RWPE1 (cell line): Measurements from ENCODE around the gene IFNL1.

ENCODE experiments used
- CTCF ChIA-PET: fragments of 350-600 bp; sonication (Branson Sonifier 250); formaldehyde crosslinking; extraction: SDS; loops from one replicate; lab custom pipeline; 2021; lab: Yijun Ruan, JAX
- POLR2A ChIA-PET: fragments of 400-600 bp; formaldehyde crosslinking; extraction: SDS; loops from one replicate; lab custom pipeline; 2020; ENCODE audit warnings: antibody characterized with exemption; ENCODE audit not compliant: low non-redundant PET; lab: Yijun Ruan, JAX
- DNase-seq: peaks from one replicate; pipeline ENCODE4 v3.0.0; 2012; ENCODE audit warnings: low spot score
- H3K27ac ChIP-seq: fragments of 450-650 bp; 2 replicates; pipeline ENCODE4 v1.5.1; 2017
- TF ChIP-seq, protein P1 (sequence below): fragments of 450-650 bp; conservative IDR thresholded peaks from 2 replicates; pipeline ENCODE4 v1.5.1; 2017; ENCODE audit warnings: low read depth, mild to moderate bottlenecking

The IFNL1 gene

DNA sequence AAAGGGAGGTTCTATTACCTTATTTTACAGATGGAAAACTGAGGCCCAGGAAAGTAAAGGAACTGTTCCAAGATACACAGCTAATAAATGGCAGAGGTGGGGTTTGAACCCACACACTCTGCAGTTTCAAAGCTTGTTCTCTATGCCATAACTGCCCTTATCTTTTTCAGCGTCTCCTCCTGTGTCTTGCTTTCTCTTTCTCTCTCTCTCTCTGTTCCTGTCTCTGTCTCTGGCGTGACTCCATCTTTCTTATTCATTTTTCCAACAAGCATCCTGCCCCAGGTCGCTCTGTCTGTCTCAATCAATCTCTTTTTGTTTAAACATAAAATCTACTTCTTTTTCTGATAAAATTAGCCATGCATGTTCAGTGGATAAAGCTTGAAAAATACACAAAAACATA is 44.4 kb upstream of the IFNL1 start:
- no peak overlapping the region for H3K27ac ChIP-seq
- TF ChIP-seq, protein P1, sequence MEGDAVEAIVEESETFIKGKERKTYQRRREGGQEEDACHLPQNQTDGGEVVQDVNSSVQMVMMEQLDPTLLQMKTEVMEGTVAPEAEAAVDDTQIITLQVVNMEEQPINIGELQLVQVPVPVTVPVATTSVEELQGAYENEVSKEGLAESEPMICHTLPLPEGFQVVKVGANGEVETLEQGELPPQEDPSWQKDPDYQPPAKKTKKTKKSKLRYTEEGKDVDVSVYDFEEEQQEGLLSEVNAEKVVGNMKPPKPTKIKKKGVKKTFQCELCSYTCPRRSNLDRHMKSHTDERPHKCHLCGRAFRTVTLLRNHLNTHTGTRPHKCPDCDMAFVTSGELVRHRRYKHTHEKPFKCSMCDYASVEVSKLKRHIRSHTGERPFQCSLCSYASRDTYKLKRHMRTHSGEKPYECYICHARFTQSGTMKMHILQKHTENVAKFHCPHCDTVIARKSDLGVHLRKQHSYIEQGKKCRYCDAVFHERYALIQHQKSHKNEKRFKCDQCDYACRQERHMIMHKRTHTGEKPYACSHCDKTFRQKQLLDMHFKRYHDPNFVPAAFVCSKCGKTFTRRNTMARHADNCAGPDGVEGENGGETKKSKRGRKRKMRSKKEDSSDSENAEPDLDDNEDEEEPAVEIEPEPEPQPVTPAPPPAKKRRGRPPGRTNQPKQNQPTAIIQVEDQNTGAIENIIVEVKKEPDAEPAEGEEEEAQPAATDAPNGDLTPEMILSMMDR, result no peak
- POLR2A ChIA-PET, result no interaction called here
- CTCF ChIA-PET, result interaction anchor here (1.1 kb wide), 1 partner anchor 142 kb away, joined by 5 read pairs; no protein-coding TSS in a partner anchor
- no peak for DNase-seq

DNA sequence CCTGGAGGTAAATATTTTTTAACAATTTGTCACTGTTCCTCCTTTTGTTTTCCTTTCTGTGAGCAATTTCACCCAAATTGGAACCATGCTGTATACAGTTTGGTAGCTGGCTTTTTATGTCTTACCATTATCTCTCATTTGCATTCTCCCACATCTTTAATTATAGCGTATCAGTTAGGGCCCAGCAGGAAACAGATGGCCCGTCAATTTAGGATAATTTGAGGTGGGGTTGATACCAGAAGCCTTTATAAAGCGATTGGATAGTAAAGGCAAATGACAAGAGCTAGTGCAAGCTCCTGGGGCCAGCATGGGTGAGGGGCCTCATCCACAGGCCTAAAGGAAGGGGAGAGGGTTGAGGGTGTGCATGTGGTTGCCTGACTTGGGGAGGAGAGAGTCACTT is 43.7 kb upstream of the IFNL1 start:
- CTCF ChIA-PET, result no interaction called here
- no peak for DNase-seq
- POLR2A ChIA-PET, result no interaction called here

DNA sequence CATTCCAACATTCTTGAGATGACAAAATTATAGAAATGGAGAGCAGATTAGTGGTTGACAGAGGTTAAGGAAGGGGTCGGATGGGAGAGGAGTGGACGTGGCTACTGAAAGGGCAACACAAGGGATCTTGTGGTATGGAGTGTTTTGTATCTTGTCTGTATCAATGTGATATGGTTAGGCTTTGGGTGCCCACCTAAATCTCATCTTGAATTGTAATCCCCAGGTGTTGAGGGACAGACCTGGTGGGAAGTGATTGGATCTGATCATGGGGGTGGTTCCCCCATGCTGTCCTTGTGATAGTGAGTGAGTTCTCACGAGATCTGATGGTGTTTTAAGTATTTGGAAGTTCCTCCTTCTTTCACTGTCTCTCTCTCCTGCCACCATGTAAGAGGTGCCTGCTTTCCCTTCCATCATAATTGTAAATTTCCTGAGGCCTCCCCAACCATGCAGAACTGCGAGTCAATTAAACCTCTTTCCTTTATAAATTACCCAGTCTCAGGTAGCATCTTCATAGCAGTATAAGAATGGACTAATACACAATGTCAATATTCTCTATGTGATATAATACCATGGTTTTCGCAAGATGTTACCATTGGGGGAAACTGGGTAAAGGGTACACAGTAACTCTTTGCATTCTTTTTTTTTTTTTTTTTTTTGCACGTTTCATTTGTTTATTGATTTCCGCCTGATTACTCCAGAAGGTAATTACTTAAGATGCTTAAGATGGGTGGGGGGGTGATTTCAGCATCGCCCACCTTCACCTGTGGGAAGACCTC is 42.6 kb upstream of the IFNL1 start:
- CTCF ChIA-PET, result interaction anchor here (0.6 kb wide), 1 partner anchor 50 kb away, joined by 4 read pairs; no protein-coding TSS in a partner anchor
- POLR2A ChIA-PET, result no interaction called here
- TF ChIP-seq, protein P1, result no peak
- H3K27ac ChIP-seq, result no peak overlapping the region
- no peak for DNase-seq

More for the DNA sequence above, 43.7 kb upstream of the IFNL1 start:
- no peak overlapping the region for H3K27ac ChIP-seq
- TF ChIP-seq, protein P1, result no peak

DNA sequence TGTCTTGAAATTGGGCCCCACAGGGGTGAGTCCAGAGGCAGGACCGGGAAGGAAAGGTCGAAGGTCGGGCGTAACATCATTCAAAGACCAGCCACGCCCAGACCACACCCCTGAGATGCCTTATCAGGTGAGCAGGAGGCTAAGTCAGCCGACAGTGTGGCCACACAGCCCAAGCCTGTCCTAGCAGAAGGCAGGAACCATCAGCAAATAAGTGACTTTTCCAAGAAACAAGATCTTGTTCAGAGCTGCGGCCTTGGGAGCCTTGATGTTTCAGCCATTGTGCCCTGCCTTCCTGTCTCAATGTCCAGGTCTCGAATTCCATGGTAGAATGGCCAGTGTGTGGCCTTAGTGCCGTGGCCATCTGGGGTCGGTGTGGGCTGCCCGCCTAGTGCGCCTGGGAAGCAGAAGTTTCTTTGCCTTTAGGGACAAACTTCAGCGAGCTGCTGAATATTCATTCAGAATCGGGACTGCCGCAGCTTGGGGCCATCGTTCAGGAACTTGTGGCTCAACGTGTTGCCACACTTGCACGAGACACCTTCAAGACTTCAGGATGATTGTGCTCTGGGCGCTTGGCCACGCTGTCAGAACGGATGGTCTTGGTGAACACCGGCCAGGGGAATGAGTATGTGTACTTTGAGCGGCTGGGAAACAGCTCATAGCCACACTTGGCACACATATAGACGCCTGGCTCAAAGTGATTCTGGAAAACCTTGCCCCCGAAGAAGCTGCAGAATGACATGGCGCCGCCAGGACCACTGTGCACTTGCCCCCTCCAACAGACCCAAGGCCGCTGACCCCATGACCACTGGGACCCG is 41.5 kb upstream of the IFNL1 start:
- no peak overlapping the region for H3K27ac ChIP-seq
- TF ChIP-seq, protein P1, result no peak
- DNase-seq, result no peak
- ChIA-PET POLR2A (no interaction called here), CTCF (no interaction called here)

- DNase-seq, result no peak
- H3K27ac ChIP-seq, result no peak overlapping the region
- CTCF ChIA-PET, result no interaction called here
Measured at GRCh38 chr19:39257227-39257626, 39.0 kb upstream of the IFNL1 start.

GRCh38 chr19:39261704-39262103 is 34.5 kb upstream of the IFNL1 start:
- CTCF ChIA-PET, result interaction anchor here (0.6 kb wide), 1 partner anchor 62 kb away, joined by 3 read pairs; no protein-coding TSS in a partner anchor
- no peak overlapping the region for H3K27ac ChIP-seq
- POLR2A ChIA-PET, result no interaction called here
- no peak for DNase-seq
- TF ChIP-seq, protein P1, result no peak

More at GRCh38 chr19:39257227-39257626, 39.0 kb upstream of the IFNL1 start:
- POLR2A ChIA-PET, result no interaction called here
- TF ChIP-seq, protein P1, result no peak
